ENCODE measurements around the gene PPIL1.
"Not testable (repeated sequence)": the region's sequence is repeated elsewhere in the genome, so short reads cannot be mapped to it uniquely, and the experiment has no call there.

PPIL1 gene

DNA sequence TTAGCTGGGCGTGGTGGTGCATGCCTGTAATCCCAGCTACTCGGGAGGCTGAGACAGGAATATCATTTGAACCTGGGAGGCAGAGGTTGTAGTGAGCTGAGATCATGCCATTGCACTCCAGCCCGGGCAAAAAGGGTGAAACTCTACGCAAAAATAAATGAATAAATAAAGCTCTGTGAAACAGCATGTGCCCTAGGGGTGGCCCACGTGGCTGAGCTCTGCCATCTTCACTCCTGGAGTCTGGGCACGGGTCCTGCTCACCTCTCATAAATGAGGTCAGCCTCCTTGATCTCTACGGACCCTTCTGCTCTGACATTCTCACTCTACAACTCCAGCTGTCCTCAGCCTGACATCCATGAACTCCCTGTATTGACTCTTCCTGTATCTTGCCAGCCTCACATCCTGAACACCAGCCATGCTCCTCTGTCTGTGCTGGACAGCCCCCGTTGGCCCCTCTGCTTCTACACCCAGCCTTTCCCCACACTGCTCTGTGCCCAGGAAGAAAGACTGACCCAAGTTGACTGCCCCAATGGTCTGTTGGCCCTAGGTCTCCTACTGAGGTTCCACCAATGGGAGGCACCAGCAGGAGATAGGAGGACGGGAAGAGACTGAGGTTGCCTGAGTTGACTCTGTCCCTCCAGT, 57.3 kb downstream of the PPIL1 start:
- Histone ChIP-seq H3K4me1 (ENCODE audit: insufficient read depth, poor library complexity, severe bottlenecking) (peaks cover 8% of the 10 kb centered on the region), H3K36me3 (ENCODE audit: low read depth) (no peaks in the 10 kb centered on the region), H3K27ac (ENCODE audit: poor library complexity, severe bottlenecking) (no peak overlapping the region), H3K4me3 (ENCODE audit: severe bottlenecking) (no peak overlapping the region), H3K9me3 (ENCODE audit: severe bottlenecking) (no peaks in the 10 kb centered on the region), H3K27me3 (ENCODE audit: insufficient read depth, poor library complexity, severe bottlenecking) (no peaks in the 10 kb centered on the region)
- TF ChIP-seq, protein P1, sequence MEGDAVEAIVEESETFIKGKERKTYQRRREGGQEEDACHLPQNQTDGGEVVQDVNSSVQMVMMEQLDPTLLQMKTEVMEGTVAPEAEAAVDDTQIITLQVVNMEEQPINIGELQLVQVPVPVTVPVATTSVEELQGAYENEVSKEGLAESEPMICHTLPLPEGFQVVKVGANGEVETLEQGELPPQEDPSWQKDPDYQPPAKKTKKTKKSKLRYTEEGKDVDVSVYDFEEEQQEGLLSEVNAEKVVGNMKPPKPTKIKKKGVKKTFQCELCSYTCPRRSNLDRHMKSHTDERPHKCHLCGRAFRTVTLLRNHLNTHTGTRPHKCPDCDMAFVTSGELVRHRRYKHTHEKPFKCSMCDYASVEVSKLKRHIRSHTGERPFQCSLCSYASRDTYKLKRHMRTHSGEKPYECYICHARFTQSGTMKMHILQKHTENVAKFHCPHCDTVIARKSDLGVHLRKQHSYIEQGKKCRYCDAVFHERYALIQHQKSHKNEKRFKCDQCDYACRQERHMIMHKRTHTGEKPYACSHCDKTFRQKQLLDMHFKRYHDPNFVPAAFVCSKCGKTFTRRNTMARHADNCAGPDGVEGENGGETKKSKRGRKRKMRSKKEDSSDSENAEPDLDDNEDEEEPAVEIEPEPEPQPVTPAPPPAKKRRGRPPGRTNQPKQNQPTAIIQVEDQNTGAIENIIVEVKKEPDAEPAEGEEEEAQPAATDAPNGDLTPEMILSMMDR (IDR thresholded peaks at IDR 0.05; ENCODE audit: poor library complexity, severe bottlenecking) = no peak
- ATAC-seq (ENCODE audit: low read depth) = no peak
- no peak for DNase-seq (ENCODE audit: low spot score)

DNA sequence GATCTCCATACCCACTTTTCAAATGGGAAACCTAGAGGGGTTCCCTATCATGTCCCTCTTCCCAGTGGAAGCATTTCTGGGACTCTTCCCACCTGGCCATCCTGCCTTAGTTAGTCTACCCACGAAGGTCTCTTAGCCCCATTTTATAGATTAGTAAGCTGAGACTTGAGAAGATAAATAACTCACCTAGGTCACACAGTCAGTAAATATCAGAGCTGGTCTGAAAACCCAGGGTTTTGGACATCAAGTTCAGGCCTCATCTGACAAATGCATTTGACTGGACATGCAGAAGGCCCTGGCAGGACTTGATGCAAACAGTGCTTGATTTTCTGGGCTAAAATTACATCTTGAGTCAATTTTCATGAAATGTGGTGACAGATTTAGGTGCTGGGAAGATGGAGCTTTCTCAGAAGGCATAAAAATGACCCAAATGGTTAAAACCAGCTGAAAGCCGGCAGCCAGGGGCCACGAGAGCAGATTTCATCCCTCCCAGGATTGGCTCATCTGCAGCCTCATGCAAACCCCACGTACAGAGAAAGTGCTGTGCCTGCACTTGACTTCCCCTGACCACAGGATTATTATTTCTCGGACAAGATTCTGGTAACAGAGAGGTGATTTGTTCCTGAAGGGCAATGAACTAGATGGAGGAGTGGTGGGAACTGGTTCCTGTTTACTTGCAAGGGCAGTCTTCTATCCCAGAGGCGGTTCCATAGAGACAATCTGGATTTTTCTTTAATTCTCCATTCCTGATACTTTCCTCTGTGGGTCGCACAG, 58.5 kb downstream of the PPIL1 start:
- TF ChIP-seq, protein P1 (IDR thresholded peaks at IDR 0.05; ENCODE audit: poor library complexity, severe bottlenecking) = no peak

DNA sequence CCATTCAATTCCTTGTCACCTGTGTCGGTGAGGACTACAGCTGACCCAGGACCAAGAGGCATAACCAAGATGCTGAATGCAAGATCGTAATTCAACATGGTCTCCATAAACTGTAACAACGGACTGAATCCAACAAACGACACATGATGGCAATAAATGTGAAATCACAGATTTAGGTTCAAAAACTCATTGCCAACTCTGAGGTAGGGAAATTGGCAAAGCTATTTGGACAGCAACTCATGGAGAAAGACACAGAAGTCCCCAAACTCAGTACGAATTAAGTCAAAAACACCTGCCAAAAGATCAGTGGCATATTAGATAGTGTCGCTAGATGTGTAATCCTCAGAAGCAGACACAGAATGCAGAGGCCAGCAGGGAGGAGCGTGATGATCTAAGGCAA, 60.4 kb downstream of the PPIL1 start:
- DNase-seq (ENCODE audit: low spot score) (no peak), ATAC-seq (ENCODE audit: low read depth) (no peak)
- Histone ChIP-seq H3K36me3 (ENCODE audit: low read depth) (no peaks in the 10 kb centered on the region), H3K4me3 (ENCODE audit: severe bottlenecking) (no peak overlapping the region), H3K27me3 (ENCODE audit: insufficient read depth, poor library complexity, severe bottlenecking) (no peaks in the 10 kb centered on the region), H3K27ac (ENCODE audit: poor library complexity, severe bottlenecking) (no peak overlapping the region), H3K9me3 (ENCODE audit: severe bottlenecking) (no peaks in the 10 kb centered on the region), H3K4me1 (ENCODE audit: insufficient read depth, poor library complexity, severe bottlenecking) (no peaks in the 10 kb centered on the region)
- TF ChIP-seq, protein P1 (IDR thresholded peaks at IDR 0.05; ENCODE audit: poor library complexity, severe bottlenecking) = no peak

More for the DNA sequence above, 58.5 kb downstream of the PPIL1 start:
- ATAC-seq (ENCODE audit: low read depth) (no peak), DNase-seq (ENCODE audit: low spot score) (no peak)
- Histone ChIP-seq H3K27ac (ENCODE audit: poor library complexity, severe bottlenecking) (no peak overlapping the region), H3K9me3 (ENCODE audit: severe bottlenecking) (no peaks in the 10 kb centered on the region), H3K36me3 (ENCODE audit: low read depth) (no peaks in the 10 kb centered on the region), H3K4me3 (ENCODE audit: severe bottlenecking) (no peak overlapping the region), H3K4me1 (ENCODE audit: insufficient read depth, poor library complexity, severe bottlenecking) (peaks cover 8% of the 10 kb centered on the region), H3K27me3 (ENCODE audit: insufficient read depth, poor library complexity, severe bottlenecking) (no peaks in the 10 kb centered on the region)

DNA sequence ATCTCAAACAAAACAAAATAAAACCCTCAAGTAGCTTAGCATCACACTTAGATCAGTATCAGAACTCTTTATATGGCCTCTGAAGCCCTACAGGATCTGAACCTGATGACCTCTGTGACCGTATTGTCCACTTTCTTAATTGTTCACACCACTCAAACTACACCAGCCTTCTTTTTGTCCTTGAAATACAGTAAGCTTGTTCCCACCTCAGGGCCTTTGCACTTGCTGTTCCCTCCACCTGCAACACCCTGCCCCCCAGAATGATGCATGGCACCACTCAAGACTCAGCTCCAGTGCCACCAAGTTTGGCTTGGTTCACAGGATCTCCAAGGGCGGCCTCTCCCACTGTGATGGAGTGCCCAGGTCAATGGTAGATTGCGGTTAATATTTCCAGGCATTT, 61.1 kb downstream of the PPIL1 start:
- no peaks in the 10 kb centered on the region for H3K9me3 ChIP-seq (ENCODE audit: severe bottlenecking)
- H3K27ac ChIP-seq (ENCODE audit: poor library complexity, severe bottlenecking) = no peak overlapping the region
- no peak overlapping the region for H3K4me3 ChIP-seq (ENCODE audit: severe bottlenecking)
- no peak for ATAC-seq (ENCODE audit: low read depth)
- DNase-seq (ENCODE audit: low spot score) = no peak
- no peaks in the 10 kb centered on the region for H3K36me3 ChIP-seq (ENCODE audit: low read depth)
- no peaks in the 10 kb centered on the region for H3K4me1 ChIP-seq (ENCODE audit: insufficient read depth, poor library complexity, severe bottlenecking)
- H3K27me3 ChIP-seq (ENCODE audit: insufficient read depth, poor library complexity, severe bottlenecking) = no peaks in the 10 kb centered on the region
- TF ChIP-seq, protein P1 (IDR thresholded peaks at IDR 0.05; ENCODE audit: poor library complexity, severe bottlenecking) = no peak

DNA sequence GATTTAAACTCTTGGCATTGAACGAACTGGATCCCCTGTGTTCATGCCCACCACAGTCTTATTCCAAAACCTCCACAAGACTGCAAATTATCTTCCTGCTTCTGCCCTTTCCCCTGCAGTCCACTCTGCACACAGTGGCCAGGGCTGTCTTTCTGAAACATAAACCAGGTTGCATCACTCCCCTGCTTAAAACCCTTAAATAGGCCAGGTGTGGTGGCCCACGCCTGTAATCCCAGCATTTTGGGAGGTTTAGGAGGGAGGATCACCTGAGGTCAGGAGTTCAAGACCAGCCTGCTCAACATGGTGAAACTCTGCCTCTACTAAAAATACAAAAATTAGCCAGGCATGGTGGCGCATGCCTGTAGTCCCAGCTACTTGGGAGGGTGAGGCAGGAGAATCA, 61.6 kb downstream of the PPIL1 start:
- H3K4me3 ChIP-seq (ENCODE audit: severe bottlenecking); H3K27ac ChIP-seq (ENCODE audit: poor library complexity, severe bottlenecking); H3K27me3 ChIP-seq (ENCODE audit: insufficient read depth, poor library complexity, severe bottlenecking); H3K4me1 ChIP-seq (ENCODE audit: insufficient read depth, poor library complexity, severe bottlenecking); DNase-seq (ENCODE audit: low spot score); ATAC-seq (ENCODE audit: low read depth); H3K9me3 ChIP-seq (ENCODE audit: severe bottlenecking); H3K36me3 ChIP-seq (ENCODE audit: low read depth): not testable (repeated sequence)
